Cardiac muscle cell (in vitro differentiated cells and primary cell): Measurements from ENCODE around the gene TMX1. TPM values are rescaled to one million over a fixed set of nuclear protein-coding genes. Genes with fewer than 3 reads are reported as not detected.

ENCODE experiments used
- DNase-seq, 2 donors: peaks; one replicate each; pipeline versions ENCODE4 v3.0.0 to v3.0.0-alpha.2; 2010 to 2017; ENCODE audit warnings: low read depth in 1 of 2, low spot score in 1 of 2
- H3K27ac ChIP-seq: fragments of 200-600 bp; sonication (generic); 2 replicates; pipeline ENCODE4 v1.5.1; 2016
- H3K27me3 ChIP-seq: fragments of 200-600 bp; sonication (generic); 2 replicates; pipeline ENCODE4 v1.6.0; 2016; ENCODE audit warnings: control low read depth
- H3K36me3 ChIP-seq: fragments of 200-600 bp; sonication (generic); 2 replicates; pipeline ENCODE4 v1.5.1; 2016; ENCODE audit warnings: control low read depth
- H3K4me1 ChIP-seq: fragments of 200-600 bp; sonication (generic); 2 replicates; pipeline ENCODE4 v1.8.1; 2017; ENCODE audit warnings: low read depth, mild to moderate bottlenecking, mixed run types
- H3K4me3 ChIP-seq: fragments of 200-600 bp; sonication (generic); 2 replicates; pipeline ENCODE4 v1.5.1; 2016; ENCODE audit warnings: mild to moderate bottlenecking
- H3K9me3 ChIP-seq: fragments of 200-600 bp; sonication (generic); 2 replicates; pipeline ENCODE4 v1.5.1; 2017; ENCODE audit warnings: low read depth, mild to moderate bottlenecking, control low read depth
- CTCF ChIP-seq: IDR thresholded peaks from 2 replicates; pipeline ENCODE4 v1.5.1; 2012; ENCODE audit warnings: low read depth, mild to moderate bottlenecking, low read length
- polyA plus RNA-seq: library from polyadenylated mRNA; unstranded; fragments of >200 nt; fragmentation: Nextera tagmentation; extraction: Ambion mirVana; gene quantifications from 2 replicates; pipeline ENCODE4 v1.2.1, GENCODE V29; 2016
- total RNA-seq: library from RNA; depleted of rRNA; stranded (reverse); fragments of >200 nt; gene quantifications from 2 replicates; pipeline ENCODE4 v1.2.3, GENCODE V29; 2016

Gene TMX1
- total and polyA plus RNA-seq, 2 experiments from 2014 or later: 11.9 to 25.3 TPM

GRCh38 chr14:51277753-51278415 is 37.8 kb downstream of the TMX1 start:
- peak in 1 of 2 donors; percentile 24 for DNase-seq
- TF ChIP-seq CTCF: no peak
- Histone ChIP-seq H3K36me3 (no peaks in the 10 kb centered on the region), H3K4me3 (no peak overlapping the region), H3K27ac (no peak overlapping the region), H3K27me3 (no peaks in the 10 kb centered on the region), H3K9me3 (no peaks in the 10 kb centered on the region), H3K4me1 (no peaks in the 10 kb centered on the region)

- H3K4me3 ChIP-seq: no peak overlapping the region
- no peak for TF ChIP-seq CTCF
- H3K27ac ChIP-seq: no peak overlapping the region
- no peaks in the 10 kb centered on the region for H3K9me3 ChIP-seq
- no peaks in the 10 kb centered on the region for H3K27me3 ChIP-seq
- H3K4me1 ChIP-seq: no peaks in the 10 kb centered on the region
- DNase-seq: no peak
- H3K36me3 ChIP-seq: no peaks in the 10 kb centered on the region
Measured at GRCh38 chr14:51282517-51282916, 42.5 kb downstream of the TMX1 start.

- no peaks in the 10 kb centered on the region for H3K4me1 ChIP-seq
- no peaks in the 10 kb centered on the region for H3K27me3 ChIP-seq
- H3K4me3 ChIP-seq: no peak overlapping the region
- peak; percentile 70 for TF ChIP-seq CTCF
- H3K36me3 ChIP-seq: no peaks in the 10 kb centered on the region
- no peak overlapping the region for H3K27ac ChIP-seq
- DNase-seq: peak; percentile 89 to 93
- no peaks in the 10 kb centered on the region for H3K9me3 ChIP-seq
Measured at GRCh38 chr14:51283402-51284085, 43.5 kb downstream of the TMX1 start.

GRCh38 chr14:51284241-51284640 is 44.2 kb downstream of the TMX1 start:
- Histone ChIP-seq H3K4me3 (no peak overlapping the region), H3K9me3 (no peaks in the 10 kb centered on the region), H3K27ac (no peak overlapping the region), H3K4me1 (no peaks in the 10 kb centered on the region), H3K27me3 (no peaks in the 10 kb centered on the region), H3K36me3 (no peaks in the 10 kb centered on the region)
- TF ChIP-seq CTCF: no peak
- DNase-seq: no peak

- no peaks in the 10 kb centered on the region for H3K9me3 ChIP-seq
- H3K4me3 ChIP-seq: no peak overlapping the region
- no peaks in the 10 kb centered on the region for H3K36me3 ChIP-seq
- no peaks in the 10 kb centered on the region for H3K4me1 ChIP-seq
- H3K27ac ChIP-seq: no peak overlapping the region
- no peaks in the 10 kb centered on the region for H3K27me3 ChIP-seq
- no peak for DNase-seq
- TF ChIP-seq CTCF: no peak
Measured at GRCh38 chr14:51285120-51285519, 45.1 kb downstream of the TMX1 start.
